GM18951 (cell line): ENCODE data around the gene ANK3.

Experiments
- POLR2A ChIP-seq: IDR thresholded peaks from 4 replicates; pipeline ENCODE4 v1.6.1; 2011; ENCODE audit warnings: mild to moderate bottlenecking; ENCODE audit not compliant: insufficient read length, insufficient read depth; ENCODE audit errors: extremely low read depth
- in situ Hi-C: fragments of 300-500 bp; cut with MboI; formaldehyde crosslinking; loops from one replicate; pipeline ENCODE4 v1.12.0; 2022; ENCODE audit warnings: low sequenced_read_pairs, mixed read lengths, inconsistent platforms; ENCODE audit not compliant: unreplicated experiment

Gene ANK3

DNA sequence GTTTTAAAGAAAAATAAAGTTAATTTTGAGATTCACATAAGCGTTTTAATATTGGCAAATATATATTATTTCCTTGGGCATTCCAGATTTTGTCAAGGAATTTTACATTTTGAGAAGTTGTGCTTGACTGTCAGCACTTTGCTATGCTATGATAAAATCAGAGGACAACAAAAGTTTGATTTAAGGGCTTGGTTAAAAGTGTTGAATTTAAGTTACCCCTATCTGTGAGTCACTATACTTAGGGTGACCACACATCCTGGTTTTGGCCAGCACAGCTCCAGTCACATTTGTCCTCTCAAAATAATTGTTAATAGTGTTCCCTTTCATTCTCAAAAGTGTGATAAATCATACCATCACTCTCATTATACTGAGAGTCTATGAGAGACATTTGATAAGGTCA, 34.2 kb upstream of the ANK3 start:
- no peak for TF ChIP-seq POLR2A
- in situ Hi-C loops: no loop called here

DNA sequence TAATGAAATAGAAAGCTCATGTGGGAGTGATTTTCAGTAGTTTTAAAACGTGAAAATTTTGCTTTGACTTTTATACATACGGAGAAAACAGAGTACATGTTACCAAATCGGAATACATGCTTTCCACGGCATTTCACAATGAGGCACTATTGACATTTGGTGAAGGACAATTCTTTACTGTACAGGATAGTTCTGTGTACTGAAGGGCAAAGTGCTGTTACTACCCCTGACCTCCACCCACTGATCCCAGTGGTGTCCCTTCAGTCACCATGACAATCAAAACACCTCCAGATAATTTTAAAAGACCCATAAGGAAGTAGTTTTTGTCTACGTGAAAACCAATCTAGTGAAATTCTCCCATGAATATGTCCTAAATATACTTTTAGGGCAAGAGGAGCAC, 33.1 kb upstream of the ANK3 start:
- in situ Hi-C loops: no loop called here
- no peak for TF ChIP-seq POLR2A

DNA sequence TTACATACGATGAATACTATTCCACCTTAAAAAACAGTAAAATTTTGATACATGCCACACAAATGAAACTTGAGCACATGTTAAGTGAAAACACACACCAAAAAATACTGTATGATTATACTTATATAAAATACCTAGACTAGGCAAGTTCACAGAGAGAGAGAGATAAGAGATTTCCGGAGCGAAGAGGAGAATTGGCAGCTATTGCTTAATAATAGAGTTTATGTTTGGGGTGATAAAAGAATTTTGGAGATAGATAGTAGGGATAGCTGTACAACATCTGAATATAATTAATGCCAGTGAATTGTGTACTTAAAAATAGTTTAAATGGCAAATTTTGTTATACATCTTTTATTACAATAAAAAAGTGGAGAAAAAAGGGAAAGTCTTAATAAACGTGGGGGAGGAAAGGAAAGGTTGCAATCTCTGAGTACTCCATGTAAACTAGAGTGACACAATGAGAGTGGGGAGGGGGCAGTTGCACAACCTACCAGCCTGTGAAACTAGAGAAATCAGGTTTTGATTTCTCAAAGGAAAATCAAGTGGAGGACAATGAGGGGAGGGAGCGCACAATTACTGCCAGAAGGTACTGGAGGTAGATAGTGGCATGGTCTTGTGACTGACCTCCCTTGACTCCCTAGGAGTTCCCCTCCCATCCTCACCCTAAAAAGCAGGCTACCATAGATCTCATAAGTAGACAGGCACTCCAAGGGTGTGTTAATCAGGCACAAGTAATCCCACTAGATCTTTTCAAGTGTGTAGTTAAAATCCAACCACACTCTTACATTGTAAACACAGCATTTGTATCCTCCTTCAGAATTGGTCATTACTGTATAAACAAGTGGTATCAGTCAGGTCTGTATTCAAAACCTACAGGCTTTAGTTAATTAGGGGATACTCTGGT, 31.6 kb upstream of the ANK3 start:
- TF ChIP-seq POLR2A: no peak
- in situ Hi-C loops: no loop called here

DNA sequence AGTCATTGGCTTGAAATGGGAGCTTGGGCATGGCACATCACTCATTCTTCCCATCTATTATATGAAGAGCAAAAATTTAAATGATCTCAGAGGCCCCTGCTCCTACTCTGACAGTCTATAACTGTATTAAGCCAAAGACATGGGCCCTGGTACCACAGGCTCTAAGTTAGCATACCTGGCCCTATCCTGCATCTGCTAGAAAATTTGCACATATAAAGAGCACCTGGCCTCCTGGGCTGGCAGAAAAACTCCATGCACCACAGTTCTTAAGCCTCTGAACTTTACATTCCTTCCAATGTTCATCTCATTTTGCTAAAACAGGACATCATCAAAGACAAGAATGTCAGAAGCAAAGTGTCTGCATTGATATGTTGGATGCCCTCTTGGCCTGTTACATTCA, 29.6 kb upstream of the ANK3 start:
- TF ChIP-seq POLR2A: no peak
- in situ Hi-C loops: loop anchor here (10.0 kb wide), 1 partner anchor 174 kb away; no protein-coding TSS in a partner anchor

DNA sequence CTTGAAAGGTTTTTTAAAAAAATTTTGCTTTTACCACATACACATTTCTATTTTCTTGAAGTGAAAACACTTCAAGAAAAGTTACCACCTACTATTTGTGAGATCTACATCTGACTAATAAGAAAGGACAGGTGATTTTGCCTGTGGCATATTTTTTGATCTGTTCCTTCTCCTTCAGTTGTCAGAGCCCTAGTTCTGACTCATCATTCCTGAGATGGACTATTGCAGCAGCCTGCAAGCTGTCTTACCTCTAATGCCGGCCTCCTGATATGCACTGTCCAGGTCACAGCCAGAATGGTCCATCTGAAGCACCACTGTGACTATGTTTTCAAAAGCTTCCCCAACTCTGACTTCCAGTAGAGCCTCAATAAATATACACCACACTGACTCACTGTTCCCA, 28.2 kb upstream of the ANK3 start:
- in situ Hi-C loops: loop anchor here (10.0 kb wide), 1 partner anchor 173 kb away; no protein-coding TSS in a partner anchor
- TF ChIP-seq POLR2A: no peak

DNA sequence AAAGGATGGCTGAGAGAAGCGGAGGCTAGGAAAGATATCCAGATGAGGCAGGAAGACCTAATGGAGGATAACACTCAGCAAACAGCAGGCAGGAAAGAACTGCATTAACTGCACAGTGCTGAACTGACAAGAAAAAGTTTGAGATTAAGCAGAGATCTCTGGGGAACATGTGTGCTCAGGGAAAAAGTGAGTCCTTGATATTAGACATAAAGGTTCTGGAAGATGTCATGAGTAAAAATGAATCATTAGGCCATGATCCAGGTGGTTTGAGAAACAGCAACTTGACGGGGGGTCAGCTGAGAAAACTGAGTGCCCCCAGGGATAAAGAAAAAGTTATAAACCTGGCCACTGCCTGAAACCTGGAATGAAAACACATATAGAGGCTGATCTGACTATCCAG, 27.3 kb upstream of the ANK3 start:
- no peak for TF ChIP-seq POLR2A
- in situ Hi-C loops: loop anchor here (10.0 kb wide), 1 partner anchor 172 kb away; no protein-coding TSS in a partner anchor

DNA sequence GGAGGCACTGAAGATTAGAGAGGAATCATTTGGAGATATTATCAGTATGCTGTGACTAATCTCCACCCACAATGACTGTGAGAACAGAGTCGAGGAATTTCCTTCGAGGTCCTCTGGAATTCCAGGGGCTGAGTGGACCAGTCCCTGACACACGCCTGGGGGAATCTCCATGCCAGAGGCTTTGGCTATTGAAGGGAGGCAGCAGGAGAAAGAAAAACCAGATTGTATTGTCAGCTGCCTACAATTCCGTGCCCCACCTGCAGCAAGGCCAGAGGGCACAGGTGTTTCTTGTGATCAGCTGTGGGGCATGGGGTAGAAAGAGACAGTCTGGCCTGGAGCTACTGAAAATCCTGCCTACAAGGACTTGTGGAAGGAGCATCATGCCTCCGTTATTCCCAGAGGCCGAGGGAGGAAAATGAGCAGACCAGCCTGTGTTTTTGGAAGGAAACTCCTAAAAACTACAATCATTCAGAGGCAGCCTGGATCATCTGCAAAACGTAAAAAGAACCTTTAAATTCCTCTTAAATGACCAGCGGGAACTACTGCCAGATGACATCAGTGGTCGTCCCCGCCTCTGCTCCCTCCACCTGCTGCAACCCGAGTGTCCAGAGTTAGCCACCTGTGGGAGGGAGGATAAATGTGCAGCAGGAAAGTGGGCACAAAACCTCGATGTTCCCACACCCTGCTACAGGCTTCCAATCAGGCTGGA, 25.4 kb upstream of the ANK3 start:
- in situ Hi-C loops: loop anchor here (10.0 kb wide), 1 partner anchor 170 kb away; no protein-coding TSS in a partner anchor
- TF ChIP-seq POLR2A: no peak

DNA sequence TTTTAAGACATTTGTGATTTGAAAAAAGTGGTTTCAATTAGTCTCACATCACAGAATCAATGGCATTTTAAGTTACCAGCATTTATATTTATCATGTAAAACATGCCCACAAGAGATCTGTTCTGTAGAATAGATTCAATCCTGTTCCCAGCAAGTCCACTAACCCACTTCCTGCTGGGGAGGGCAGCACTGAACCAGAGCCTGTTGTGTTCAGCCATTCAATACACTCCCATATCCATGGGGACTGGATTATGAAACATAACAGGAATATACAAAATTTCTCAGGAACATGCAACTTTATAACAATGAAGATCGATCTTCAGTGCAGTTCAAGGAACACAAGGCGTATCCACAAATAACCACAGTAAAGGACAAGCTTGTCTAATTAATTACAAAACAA, 24.4 kb upstream of the ANK3 start:
- TF ChIP-seq POLR2A: no peak
- in situ Hi-C loops: loop anchor here (10.0 kb wide), 1 partner anchor 169 kb away; no protein-coding TSS in a partner anchor

DNA sequence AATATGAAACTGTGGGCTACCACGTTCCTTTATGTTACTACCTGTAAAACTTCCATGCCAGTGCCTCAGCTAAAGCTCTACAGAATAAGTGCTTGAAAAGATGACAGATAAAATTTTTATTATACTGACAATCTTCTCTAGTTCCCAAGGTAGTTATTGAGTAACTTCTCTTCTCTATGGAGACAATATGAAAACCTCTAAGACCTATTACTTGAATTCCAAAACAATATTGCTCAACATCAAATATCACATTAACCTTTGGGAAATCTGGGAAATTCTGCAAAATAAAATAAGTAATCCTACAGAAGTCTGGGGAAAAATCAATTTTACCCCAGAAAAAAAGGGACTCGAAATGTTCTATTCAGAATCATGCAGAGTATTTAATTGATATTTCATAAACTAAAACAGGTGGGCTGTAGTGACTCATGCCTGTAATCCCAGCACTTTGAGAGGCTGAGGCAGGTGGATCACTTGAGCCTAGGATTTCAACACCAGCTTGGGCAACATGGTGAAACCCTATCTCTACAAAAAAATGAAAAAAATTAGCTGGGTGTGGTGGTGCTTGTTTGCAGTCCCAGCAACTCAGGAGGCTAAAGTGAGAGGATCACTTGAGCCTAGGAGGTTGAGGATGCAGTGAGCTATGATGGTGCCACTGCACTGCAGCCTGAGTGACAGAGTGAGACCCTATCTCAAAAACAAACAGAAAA, 23.8 kb upstream of the ANK3 start:
- in situ Hi-C loops: loop anchor here (10.0 kb wide), 1 partner anchor 169 kb away; no protein-coding TSS in a partner anchor
- no peak for TF ChIP-seq POLR2A

DNA sequence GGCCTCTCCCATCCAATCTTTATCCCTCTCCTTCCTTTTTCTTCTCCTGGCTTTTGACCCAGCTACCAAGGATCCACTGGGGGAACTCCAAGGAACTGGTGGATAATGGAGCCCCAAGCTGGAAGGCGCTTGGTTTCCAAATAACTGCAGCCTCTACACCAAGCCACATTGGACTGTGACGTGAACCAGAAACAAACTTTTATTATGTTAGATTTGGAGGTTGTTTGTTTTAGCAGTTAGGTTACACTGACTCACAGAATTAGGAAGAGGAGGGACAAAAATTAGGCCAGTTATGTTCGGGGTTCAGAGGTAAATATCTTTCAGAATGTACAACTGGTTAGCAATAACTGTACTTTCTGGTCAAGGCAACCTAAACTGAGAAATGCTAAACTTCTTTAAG, 21.3 kb upstream of the ANK3 start:
- TF ChIP-seq POLR2A: no peak
- in situ Hi-C loops: loop anchor here (10.0 kb wide), 1 partner anchor 166 kb away; no protein-coding TSS in a partner anchor

DNA sequence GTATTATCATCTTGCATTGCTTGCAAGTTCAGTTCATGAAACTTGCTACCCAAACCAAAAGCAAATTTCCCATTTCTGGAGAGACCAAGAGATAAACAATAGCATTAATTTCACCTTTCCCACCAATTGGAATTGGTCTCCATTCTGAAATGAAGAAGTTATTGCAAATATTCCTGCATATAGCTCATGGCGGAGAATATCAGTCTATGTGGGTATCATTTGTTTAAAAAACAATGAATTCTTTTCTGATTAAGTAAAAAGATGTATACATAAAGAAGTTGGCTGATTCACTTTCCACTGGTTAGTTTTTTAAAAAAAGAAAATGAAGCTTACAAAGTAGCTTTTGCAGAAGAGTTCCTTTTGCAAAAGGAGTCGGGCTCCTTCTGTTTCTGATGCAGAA, 19.5 kb upstream of the ANK3 start:
- in situ Hi-C loops: no loop called here
- TF ChIP-seq POLR2A: no peak

DNA sequence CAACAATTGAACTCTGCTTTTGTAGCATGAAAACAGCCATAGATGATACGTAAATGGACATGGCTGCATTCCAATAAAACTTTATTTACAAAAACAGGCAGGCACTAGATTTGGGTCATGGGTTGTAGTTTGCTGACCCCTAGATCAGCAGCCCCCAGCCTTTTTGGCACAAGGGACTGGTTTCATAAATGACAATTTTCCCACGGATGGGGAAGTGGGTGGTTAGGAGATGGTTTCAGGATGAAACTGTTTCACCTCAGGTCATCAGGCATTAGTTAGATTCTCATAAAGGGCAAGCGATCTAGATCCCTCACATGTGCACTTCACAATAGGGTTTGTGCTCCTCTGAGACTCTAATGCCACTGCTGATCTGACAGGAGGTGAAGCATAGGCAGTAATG, 16.5 kb upstream of the ANK3 start:
- in situ Hi-C loops: no loop called here
- no peak for TF ChIP-seq POLR2A

DNA sequence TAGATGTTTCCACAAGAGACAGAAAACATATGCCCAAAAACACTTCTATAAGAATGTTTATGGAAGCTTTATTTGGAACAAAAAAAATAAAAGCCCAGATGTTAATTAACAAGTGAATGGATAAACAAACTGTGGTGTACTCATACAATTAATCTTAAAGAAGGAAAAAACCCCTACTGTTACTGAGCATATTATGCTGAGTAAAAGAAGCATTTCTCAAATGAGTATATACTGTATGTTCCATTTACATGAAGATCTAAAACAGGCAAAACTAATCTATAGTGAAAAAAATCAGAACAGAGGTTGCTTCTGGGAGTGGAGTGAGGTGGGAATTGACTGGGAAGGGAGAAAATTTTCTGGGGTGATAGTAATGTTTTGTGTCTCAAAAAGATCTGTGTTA, 15.5 kb upstream of the ANK3 start:
- in situ Hi-C loops: no loop called here
- no peak for TF ChIP-seq POLR2A
